ENCODE data around the gene TRIM24.
"Not testable (repeated sequence)": the region's sequence is repeated elsewhere in the genome, so short reads cannot be mapped to it uniquely, and the experiment has no call there.

The TRIM24 gene

DNA sequence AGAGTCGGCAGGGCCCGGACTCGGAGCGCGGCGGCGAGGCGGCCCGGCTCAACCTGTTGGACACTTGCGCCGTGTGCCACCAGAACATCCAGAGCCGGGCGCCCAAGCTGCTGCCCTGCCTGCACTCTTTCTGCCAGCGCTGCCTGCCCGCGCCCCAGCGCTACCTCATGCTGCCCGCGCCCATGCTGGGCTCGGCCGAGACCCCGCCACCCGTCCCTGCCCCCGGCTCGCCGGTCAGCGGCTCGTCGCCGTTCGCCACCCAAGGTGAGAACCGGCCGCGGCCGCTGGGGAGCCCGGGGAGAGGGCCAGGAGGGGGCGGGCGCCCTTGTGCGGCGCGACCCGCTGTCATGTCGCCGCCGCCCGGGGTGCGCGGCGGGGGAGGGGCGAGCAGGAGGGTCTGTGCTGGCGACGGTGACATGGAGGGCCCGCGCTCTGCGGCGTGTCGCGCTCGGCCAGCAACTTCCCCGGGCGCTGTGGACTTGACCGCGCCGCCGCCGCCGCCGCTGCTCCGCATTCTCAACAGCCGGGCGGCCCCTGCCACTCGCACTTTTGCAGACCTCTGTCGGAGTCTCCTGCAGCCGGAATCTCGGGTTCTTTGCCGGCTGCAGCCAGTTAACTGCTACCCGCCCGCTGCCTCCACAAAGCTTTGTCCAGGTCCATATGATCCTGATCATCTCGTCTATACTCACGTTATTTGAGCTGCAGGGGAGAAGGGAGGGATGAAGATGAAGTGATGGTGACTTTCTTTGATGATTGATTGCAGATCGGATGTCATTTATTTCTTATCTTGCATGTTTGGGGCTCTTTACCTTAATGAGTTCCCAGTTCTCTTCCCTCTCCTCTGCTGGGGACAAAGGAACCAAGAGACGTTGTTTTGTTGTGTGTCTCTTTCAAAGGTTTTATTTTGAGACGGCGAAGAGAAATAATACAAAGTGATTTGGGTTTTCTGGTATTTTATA lies 869 bp downstream of the TRIM24 start:
- DNase-seq (ENCODE audit: low read depth in 2 of 2) = peak; percentile 36 to 60

DNA sequence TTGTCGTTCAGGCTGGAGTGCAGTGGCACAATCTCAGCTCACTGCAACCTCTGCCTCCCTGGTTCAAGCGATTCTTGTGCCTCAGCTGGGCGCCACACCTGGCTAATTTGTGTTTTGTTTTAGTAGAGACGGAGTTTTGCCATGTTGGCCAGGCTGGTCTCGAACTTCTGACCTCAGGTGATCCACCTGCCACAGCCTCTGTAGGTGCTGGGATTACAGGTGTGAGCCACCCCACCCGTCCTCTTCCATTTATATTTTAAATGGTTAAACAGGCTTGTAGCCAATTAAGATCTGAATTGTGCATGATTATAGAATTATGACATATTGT lies 3.2 kb downstream of the TRIM24 start:
- DNase-seq (ENCODE audit: low read depth in 2 of 2) = not testable (repeated sequence)

DNA sequence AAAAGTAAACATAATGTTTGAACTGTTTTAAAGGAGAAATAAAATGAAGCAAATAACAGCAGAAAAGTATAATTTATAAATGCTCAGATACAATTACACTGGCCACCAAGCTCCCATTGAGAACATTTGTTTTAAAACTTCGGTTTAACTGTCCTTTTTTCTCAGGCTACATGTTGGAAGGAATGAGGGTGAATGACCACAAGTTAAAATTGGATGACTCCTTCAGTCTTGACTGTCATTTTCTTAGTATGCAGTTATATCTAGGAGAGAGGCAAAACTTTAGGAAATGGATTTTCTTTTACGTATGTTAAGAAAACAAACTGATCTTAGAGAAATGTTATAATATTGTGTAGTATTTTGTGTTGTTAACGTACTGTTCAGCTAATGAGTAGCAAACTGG lies 5.0 kb downstream of the TRIM24 start:
- no peak for DNase-seq (ENCODE audit: low read depth in 2 of 2)

DNA sequence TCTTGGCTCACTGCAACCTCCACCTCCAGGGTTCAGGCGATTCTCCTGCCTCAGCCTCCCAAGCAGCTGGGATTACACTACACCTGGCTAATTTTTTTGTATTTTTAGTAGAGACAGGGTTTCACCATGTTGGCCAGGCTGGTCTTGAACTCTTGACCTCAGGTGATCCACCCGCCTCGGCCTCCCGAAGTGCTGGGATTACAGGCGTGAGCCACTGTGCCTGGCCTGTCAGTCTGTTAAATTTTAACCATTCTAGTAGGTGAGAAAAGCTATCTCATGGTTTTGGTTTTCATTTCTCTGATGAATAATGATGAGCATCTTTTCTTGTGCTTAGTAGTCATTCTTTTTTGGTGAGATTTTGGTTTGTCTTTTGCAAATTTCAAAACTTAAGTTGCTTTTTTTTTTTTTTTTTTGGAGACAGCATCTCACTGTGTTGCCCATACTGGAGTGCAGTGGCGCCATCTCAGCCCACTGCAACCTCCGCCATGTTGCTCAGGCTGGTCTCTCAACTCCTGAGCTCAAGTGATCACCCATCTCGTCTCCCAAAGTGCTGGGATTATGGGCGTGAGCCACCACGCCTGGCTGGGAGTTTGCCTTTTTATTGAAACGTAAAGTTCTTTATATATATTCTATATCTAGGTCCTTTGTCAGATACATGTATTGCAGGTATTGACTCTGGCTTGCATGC lies 6.2 kb downstream of the TRIM24 start:
- DNase-seq (ENCODE audit: low read depth in 2 of 2) = not testable (repeated sequence)

DNA sequence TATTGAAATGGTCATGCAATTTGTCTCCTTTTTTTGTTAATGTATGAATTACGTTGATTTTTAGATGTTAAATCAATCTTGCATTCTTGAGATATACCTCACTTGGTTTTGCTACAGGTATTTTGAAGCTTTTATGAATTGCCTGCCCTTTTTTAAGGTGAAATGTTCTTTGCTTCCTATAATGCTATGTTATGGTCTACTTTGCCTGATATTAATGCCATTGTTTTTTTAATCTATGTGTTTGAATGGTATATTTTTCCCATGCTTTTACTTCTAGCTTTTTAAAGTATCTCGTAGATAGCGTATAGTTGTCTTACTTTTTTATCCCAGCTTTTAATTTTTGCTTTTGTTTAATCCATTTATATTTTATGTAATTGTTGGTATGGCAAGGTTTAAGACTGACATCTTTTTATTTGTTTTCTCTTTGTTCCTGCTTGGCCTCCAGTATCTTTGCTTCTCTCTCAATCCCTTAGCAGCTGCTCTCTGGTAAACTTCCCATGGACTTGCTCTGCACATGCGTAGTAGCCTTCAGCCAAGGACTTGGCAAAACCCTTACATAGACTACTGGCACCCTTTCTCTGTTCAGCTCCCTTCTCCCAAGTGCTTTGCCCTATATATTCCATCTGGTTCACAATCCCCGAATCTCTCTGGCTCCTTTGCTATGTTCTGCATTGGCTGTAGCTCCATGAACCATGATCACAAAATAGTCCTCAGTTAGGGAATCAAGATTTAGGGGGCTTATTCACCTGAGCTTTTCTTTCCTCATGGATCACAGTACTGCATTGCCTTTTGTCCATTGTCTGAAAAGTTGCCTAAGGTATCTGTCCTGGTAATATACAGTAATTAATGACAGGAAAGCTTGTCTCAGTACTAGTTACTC lies 8.4 kb downstream of the TRIM24 start:
- no peak for DNase-seq (ENCODE audit: low read depth in 2 of 2)

DNA sequence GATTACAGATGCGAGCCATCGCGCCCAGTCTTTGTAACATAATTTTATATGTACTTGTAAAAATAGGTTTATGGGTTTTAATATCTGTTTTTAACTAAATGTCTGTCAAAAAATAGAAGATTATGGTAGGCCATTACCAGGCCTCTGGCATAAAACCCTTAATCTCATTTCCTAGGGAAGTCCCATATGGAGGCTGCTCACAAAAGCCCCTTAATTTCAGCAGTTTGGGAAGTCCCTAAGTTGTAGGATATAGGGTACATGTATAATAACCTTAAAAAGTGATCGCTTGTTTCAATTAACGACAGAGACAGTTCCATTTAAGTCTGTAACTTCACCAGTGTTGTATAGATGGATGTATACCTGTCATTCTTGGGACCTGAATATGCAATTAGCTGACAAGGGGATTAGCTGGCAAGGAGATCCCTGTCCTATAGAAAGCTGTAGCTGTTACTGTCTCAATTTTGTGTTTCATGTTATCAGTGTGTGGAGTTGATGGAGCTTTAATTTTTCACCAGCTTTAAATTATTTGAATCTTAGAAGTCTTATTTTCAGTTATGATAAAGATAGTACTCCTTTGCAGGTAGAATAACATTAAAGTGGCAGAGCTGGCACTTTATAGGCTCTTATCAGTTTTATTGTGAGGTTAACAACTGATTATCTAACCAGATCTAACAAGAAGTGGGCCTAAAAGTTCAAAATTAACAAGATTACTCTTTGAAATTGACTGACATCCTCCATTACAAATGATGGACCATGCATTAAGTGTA lies 10.5 kb downstream of the TRIM24 start:
- DNase-seq (ENCODE audit: low read depth in 2 of 2) = no peak

DNA sequence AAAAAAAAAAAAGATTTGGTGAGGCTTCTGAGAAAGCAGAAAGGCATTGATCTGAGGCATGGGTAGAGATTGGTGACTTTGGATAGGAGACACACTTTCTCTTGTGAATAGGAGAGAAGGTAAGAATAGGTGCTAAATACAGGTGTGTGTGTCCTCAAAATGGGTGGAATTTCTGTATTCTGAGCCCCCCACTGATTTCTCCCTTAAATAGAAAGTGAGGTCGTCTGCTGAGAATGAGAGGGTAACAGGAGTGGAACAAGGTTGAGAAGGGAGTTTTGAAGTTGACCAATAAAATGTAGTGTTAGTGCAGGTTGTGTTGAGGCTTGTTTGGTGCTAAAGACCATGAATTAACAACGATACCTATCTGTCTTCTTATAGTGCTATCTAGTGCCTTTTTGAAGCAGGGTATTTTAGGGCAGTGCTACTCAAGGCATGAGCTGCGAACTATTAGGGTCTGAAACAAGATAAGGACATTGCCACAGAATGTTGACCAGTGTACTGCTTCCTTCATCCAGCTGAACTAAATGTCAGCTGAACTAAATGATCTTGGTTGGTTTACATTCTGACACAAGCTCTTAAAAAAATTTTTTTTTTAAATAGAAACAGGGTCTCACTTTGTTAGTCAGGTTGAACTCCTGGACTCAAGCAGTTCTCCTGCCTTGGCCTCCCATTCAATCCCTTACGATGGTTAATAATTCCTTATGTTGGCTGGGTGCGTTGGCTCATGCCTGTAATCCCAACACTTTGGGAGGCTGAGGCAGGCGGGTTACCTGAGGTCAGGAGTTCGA lies 12.4 kb downstream of the TRIM24 start:
- DNase-seq (ENCODE audit: low read depth in 2 of 2) = no peak

DNA sequence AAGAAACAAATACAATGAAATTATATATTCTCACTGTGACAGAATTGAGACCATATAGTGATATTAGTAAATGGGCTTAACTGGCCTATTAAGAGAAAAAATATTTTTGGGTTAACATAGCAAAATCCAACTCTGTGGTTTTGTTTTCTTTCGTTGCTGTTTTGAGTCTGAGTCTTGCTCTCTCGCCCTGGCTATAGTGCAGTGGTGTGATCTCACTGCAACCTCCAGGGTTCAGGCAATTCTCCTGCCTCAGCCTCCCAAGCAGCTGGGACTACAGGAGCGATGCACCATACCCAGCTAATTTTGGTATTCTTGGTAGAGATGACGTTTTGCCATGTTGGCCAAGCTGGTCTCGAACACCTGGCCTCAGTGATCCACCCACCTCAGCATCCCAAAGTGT lies 15.3 kb downstream of the TRIM24 start:
- DNase-seq (ENCODE audit: low read depth in 2 of 2) = no peak

DNA sequence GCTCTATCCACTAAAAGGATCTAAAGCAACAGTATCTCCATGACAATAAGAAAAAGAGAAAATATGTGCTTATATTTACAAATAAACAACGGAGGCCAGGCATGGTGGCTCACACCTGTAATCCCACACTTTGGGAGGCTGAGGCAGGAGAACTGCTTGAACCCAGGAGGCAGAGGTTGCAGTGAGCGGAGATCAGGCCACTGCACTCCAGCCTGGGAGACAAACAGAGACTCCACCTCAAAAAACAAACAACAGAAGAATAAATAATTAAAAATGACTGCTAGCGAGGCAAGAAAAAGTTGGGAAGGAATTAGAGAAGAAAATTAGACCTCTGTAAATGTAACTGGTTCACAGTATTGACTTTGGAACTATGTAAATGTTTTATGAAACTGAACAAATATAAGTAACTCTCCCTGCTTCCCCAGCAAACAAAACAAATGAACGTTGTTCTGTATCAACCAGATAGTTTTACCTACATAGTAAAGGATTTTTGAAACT lies 17.1 kb downstream of the TRIM24 start:
- no peak for DNase-seq (ENCODE audit: low read depth in 2 of 2)

DNA sequence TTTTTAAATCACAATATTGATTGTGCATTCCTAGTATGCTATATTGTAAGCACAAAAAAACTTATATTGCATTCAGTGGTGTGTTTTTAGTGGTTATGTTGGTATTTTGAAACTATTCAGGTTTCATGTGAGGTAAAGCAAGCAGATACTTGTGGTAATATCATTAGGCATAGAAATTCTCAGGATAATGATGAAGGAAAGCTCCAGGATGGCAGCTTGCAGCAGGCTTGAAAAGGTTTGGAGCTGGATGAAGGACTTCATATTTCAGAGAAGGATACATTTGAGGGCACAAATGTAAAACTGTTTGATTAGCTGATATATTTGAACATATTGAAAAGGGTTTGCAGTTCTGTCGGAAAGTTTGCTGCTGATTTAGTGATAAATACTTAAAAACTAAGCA lies 17.5 kb downstream of the TRIM24 start:
- DNase-seq (ENCODE audit: low read depth in 2 of 2) = no peak

DNA sequence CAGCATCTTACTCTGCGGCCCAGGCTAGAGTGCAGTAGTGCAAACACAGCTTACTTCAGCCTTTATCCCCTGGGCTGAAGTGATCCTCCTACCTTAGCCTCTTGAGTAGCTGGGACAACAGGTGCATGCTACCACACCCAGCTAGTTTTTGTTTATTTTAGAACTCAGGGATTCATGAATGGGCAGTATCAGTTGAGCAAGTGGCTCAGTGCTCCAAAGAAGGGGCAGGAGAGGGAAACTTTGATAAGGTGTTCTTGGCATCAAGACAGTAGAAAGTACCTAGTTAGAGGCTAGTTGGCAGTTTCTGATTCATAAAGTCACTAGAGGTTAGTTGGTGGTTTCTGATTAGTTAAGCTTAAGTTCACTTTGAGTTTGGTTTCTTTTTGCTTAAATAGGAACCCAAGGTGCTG lies 18.4 kb downstream of the TRIM24 start:
- no peak for DNase-seq (ENCODE audit: low read depth in 2 of 2)

DNA sequence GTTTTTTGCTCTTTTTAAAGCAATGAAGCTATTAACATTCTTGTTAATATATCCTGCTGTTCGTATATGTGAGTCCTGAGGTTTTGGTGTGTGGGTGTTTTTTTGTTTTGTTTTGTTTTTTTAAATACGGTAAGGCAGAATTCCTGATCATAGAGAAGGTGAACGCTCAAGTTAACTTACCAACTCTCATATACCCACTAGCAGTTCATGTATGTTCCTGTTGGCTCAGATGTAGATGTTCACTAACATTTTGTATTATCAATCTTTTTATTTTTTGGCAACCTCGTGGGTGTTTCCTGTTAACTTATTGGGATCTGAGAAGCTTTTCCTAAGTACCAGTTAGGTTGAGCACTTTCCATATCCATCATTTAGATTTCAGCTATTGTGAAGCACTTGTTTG lies 20.5 kb downstream of the TRIM24 start:
- DNase-seq (ENCODE audit: low read depth in 2 of 2) = no peak

DNA sequence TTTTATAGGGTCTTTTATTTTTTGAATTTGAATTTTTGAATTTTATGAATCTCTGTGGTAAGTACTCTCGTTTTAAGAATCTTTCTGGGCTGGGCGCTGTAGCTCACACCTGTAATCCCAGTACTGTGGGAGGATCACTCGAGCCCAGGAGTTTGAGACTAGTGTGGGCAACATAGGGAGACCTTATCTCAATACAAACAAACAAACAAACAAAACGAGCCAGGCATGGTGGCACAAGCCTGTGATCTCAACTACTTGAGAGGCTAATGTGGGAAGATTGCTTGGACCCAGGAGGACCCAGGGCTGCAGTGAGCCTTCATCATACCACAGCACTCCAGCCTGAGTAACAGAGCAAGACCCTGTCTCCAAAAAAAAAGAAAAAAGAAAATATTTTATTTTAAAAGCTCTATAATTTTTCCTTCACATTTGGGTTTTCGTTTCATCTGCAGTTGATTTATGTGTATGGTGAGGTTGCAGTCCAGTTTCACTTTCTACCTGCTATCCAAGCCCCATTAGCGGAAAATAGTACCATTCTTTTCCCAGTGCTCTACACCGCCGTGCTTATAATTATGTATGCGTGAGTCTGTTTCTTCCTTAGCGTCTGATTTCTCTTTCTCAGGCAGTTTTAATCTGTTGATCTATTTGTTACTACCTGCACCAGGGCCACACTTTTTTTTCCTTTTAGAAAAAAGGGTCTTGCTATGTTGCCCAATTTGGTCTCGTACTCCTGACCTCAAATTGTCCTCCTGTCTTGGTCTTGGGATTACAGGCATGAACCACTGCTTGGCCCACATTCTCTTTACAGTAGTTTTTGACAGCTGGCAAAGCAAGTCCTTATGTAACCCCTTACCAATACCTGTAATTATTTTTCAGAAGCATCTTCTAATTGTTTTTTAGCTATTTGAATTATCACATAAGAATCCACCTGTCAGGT lies 21.7 kb downstream of the TRIM24 start:
- DNase-seq (ENCODE audit: low read depth in 2 of 2) = no peak

DNA sequence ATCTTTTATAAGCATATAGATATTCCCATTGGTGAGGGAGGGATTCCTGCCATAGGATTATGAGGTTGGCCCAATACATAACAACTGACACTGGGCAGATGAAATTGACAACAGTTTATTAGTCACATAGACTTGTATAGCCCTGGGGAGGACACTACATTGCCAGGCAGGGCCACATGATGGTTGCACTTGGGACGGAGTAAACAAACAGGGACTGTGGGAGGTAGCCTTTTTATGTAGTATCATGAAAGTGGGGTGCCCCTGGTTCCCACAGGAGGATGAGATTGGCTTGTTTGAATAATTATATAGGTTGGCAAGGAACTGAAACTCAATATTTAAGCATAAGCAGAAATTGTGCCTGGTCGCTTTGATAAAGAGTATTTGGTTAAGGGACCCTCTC lies 23.5 kb downstream of the TRIM24 start:
- no peak for DNase-seq (ENCODE audit: low read depth in 2 of 2)

DNA sequence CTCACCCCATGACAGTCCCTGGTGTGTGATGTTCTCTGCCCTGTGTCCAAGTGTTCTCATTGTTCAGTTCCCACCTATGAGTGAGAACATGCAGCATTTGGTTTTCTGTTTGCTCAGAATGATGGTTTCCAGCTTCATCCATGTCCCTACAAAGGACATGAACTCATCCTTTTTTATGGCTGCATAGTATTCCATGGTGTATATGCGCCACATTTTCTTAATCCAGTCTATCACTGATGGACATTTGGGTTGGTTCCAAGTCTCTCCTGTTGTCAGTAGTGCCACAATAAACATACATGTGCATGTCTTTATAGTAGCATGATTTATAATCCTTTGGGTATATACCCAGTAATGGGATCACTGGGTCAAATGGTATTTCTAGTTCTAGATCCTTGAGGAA lies 25.4 kb downstream of the TRIM24 start:
- DNase-seq (ENCODE audit: low read depth in 2 of 2) = not testable (repeated sequence)

DNA sequence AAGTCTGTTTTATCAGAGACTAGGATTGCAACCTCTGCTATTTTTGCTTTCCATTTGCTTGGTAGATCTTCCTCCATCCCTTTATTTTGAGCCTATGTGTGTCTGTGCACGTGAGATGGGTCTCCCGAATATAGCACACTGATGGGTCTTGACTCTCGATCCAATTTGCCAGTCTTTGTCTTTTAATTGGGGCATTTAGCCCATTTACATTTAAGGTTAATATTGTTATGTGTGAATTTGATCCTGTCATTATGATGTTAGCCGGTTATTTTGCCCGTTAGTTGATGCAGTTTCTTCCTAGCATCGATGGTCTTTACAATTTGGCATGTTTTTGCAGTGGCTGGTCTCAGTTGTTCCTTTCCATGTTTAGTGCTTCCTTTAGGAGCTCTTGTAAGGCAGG lies 29.1 kb downstream of the TRIM24 start:
- not testable (repeated sequence) for DNase-seq (ENCODE audit: low read depth in 2 of 2)

DNA sequence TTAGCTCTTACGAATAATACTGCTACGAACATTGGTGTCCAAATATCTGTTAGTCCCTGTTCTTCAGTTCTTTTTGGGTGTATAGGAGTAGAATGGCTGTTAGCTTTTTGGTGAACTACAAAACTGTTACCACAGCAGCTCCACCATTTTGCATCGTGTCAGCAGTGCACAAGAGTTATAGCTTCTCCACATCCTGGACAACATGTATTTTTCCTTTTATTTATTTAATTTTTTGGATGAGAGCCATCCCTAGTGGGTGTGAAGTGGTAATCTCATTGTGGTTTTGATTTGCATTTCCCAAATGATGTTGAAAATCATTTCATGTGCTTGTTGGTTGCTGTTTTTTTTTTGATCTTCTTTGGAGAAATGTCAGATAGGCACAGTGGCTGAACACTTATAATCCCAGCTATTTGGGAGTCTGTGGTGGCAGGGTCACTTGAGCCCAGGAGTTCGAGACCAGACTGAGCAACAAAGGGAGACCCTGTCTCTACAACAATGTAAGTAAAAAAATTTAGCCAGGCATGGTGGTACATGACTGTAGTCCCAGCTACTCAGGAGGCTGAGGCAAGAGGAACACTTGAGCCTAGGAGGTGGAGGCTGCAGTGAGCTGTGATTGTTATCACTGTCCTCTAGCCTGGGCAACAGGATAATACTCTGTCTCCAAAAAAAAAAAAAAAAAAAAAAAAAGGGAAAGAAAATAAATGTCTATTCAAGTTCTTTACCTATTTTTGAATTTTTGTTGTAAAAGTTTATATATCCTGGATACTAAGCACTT lies 31.7 kb downstream of the TRIM24 start:
- DNase-seq (ENCODE audit: low read depth in 2 of 2) = no peak

DNA sequence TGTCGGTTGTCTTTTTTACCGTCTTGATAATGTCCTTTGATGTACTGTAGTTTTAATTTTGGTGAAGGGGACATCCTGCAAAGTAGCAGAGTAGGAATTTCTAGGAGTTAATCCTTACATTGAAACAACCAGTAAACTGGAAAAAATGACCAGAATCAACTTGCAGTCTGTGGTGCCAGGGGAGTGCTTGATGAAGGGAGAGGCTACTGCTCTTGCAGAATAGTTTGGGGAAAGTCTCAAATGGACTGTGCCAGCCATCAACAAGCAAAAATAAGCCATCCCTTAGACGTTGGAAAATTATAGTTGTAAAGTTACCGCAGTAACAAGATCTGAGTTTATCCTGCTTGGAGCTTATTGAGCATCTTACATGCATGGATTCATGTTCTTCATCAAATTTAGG lies 32.4 kb downstream of the TRIM24 start:
- no peak for DNase-seq (ENCODE audit: low read depth in 2 of 2)

DNA sequence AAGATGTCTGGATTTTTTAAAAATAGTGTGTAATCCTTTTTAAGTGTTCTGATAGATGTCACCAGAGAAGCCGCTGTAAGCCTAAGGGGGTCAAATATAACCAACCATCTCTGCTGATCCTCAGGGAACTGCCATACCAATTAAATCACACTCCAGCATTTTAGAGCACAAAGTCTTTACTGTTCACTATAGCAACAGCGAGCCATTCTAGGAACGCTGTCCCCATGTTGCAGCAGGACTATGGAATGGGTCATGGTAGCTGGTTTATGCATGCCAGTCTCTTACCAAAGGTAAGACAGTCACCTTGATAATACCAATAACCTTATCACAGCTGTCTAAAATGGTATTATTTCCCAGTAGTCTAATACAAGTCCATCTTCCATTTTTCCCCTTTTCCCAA lies 33.5 kb downstream of the TRIM24 start:
- DNase-seq (ENCODE audit: low read depth in 2 of 2) = no peak
